ENCODE data around the gene TUBB2A.
A peak's percentile ranks its signal among the peaks of the same experiment; 100 is the strongest.
"Not testable (repeated sequence)": the region's sequence is repeated elsewhere in the genome, so short reads cannot be mapped to it uniquely, and the experiment has no call there.

Gene TUBB2A

DNA sequence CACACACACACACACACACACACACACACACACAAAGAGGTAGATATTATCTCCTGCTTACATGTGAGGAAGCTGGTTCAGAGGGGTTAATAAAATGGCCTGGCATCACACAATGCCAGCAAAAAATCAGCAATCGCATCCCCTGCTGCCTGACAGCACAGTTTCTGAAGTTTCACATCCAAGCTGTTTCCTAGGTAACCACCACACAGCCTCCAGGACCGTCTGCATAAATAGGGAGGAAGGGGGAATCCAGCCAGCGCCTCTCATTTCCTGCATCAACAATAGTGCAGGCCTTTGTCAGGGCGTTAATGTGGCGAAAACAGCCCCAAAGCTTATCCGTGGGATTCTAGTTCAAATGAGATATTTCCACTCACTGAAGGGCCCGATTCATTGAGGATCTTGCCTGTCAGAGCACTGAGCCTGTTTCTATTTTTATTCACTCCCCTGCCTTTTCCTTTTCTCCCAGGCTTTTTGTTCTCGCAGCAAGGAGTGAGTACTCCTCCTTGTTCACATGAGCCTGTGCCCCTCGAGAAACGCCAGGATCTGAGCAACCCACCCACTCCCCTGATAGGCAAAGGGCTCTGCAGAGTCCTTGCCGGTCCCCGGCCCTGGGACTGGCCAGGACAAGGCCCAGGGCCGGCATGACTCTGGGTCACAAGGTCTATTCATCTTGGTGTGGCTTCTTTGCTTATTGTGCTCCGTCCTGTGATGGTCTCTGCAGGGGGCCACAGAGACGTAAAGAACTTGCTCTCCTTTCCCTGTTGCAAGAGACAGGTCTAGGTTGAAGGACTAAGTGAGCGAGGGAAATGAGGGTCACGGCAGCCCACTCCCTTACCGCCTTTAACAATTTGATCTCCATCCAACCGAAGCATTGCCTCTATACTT is 37.4 kb upstream of the TUBB2A start:
- Mint-ChIP-seq H3K27me3 (peaks cover 10 to 21% of the 10 kb centered on the region in 2 donors), H3K27ac (no peak overlapping the region), H3K4me1 (ENCODE audit: low read depth in 2 of 2) (no peaks in the 10 kb centered on the region), H3K9me3 (no peaks in the 10 kb centered on the region), H3K36me3 (ENCODE audit: insufficient read depth) (no peaks in the 10 kb centered on the region), H3K4me3 (no peak overlapping the region)
- ATAC-seq (replicated peaks) (no peak), DNase-seq (no peak)

GRCh38 chr6:3193102-3193849 is 35.9 kb upstream of the TUBB2A start:
- DNase-seq (no peak), ATAC-seq (replicated peaks) (no peak)
- Mint-ChIP-seq H3K9me3 (no peaks in the 10 kb centered on the region), H3K4me3 (no peak overlapping the region), H3K36me3 (ENCODE audit: insufficient read depth) (no peaks in the 10 kb centered on the region), H3K4me1 (ENCODE audit: low read depth in 2 of 2) (no peaks in the 10 kb centered on the region), H3K27me3 (peaks cover 10 to 27% of the 10 kb centered on the region in 2 donors), H3K27ac (no peak overlapping the region)

- Mint-ChIP-seq H3K27ac (no peak overlapping the region), H3K36me3 (ENCODE audit: insufficient read depth) (no peaks in the 10 kb centered on the region), H3K9me3 (no peaks in the 10 kb centered on the region), H3K4me1 (ENCODE audit: low read depth in 2 of 2) (no peaks in the 10 kb centered on the region), H3K27me3 (peaks cover 20 to 49% of the 10 kb centered on the region in 2 donors), H3K4me3 (no peak overlapping the region)
- DNase-seq (no peak), ATAC-seq (replicated peaks) (no peak)
Observed at GRCh38 chr6:3190779-3191178, 33.4 kb upstream of the TUBB2A start.

DNA sequence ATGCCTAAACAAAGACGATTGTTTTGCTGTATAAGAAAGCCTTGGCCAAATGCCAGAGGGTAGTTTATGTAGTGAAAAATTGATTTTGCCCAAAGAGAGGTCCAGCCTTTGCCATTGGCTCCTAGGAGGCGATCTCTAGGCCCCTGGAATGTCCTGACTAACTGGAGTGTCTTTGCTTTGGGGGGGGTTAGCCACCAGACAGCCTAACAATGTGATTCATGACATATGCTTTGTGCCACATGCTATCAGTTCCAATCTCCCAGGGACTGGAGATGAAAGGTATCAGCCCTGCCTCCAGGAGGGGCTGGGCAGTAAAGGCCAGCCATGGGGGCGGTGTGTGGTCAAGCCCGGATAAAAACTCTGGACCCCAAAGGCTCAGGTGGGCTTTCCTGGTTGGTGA is 32.7 kb upstream of the TUBB2A start:
- no peak for DNase-seq
- Mint-ChIP-seq H3K27me3 (peaks cover 25 to 56% of the 10 kb centered on the region in 2 donors), H3K4me3 (no peak overlapping the region), H3K9me3 (no peaks in the 10 kb centered on the region), H3K4me1 (ENCODE audit: low read depth in 2 of 2) (no peaks in the 10 kb centered on the region), H3K36me3 (ENCODE audit: insufficient read depth) (no peaks in the 10 kb centered on the region), H3K27ac (no peak overlapping the region)
- ATAC-seq (replicated peaks) = no peak

GRCh38 chr6:3189192-3189591 is 31.8 kb upstream of the TUBB2A start:
- not testable (repeated sequence) for DNase-seq; H3K4me3 Mint-ChIP-seq; H3K4me1 Mint-ChIP-seq (ENCODE audit: low read depth in 2 of 2); H3K9me3 Mint-ChIP-seq; ATAC-seq (replicated peaks); H3K36me3 Mint-ChIP-seq (ENCODE audit: insufficient read depth)
- Mint-ChIP-seq H3K27me3 (peaks cover 32 to 65% of the 10 kb centered on the region in 2 donors), H3K27ac (peak overlapping the region in 1 of 2 donors; percentile 14)

GRCh38 chr6:3188262-3188661 is 30.9 kb upstream of the TUBB2A start:
- Mint-ChIP-seq H3K36me3 (ENCODE audit: insufficient read depth) (no peaks in the 10 kb centered on the region), H3K27ac (peak overlapping the region in 1 of 2 donors; percentile 14), H3K4me3 (no peak overlapping the region), H3K4me1 (ENCODE audit: low read depth in 2 of 2) (no peaks in the 10 kb centered on the region), H3K9me3 (no peaks in the 10 kb centered on the region), H3K27me3 (peaks cover 32 to 74% of the 10 kb centered on the region in 2 donors)
- ATAC-seq (replicated peaks) (no peak), DNase-seq (no peak)

GRCh38 chr6:3186974-3187382 is 29.6 kb upstream of the TUBB2A start:
- no peaks in the 10 kb centered on the region for H3K4me1 Mint-ChIP-seq (ENCODE audit: low read depth in 2 of 2)

DNA sequence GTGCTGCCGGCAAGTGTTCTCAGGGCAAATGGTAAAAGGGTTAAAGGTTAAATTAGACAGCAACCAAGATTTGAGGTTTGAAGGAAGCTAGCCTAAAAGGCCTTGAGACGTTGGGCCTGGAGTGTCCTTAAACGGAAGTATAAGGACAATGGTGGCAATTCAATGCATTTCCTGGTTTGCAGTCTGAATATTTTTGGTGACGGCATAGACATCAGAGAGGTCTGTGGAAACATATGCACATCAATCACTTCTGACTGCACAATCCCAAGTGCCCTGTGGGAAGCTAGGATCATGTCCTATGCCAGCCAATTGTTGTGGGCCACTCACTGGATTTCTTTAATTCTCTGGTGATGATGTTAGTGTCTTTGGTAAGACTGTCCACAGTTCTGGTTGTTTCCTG is 25.7 kb upstream of the TUBB2A start:
- Mint-ChIP-seq H3K4me1 (ENCODE audit: low read depth in 2 of 2) (no peaks in the 10 kb centered on the region), H3K9me3 (no peaks in the 10 kb centered on the region), H3K36me3 (ENCODE audit: insufficient read depth) (no peaks in the 10 kb centered on the region), H3K27ac (no peak overlapping the region), H3K4me3 (no peak overlapping the region), H3K27me3 (peaks cover 33 to 78% of the 10 kb centered on the region in 2 donors)
- DNase-seq (no peak), ATAC-seq (replicated peaks) (no peak)

More at GRCh38 chr6:3186974-3187382, 29.6 kb upstream of the TUBB2A start:
- H3K4me3 Mint-ChIP-seq = no peak overlapping the region
- H3K36me3 Mint-ChIP-seq (ENCODE audit: insufficient read depth) = no peaks in the 10 kb centered on the region
- ATAC-seq (replicated peaks) = no peak
- no peak overlapping the region for H3K27ac Mint-ChIP-seq
- H3K9me3 Mint-ChIP-seq = no peaks in the 10 kb centered on the region
- DNase-seq = no peak
- peaks cover 31 to 79% of the 10 kb centered on the region in 2 donors for H3K27me3 Mint-ChIP-seq

- Mint-ChIP-seq H3K27me3 (peaks cover 28 to 60% of the 10 kb centered on the region in 2 donors), H3K9me3 (no peaks in the 10 kb centered on the region), H3K36me3 (ENCODE audit: insufficient read depth) (no peaks in the 10 kb centered on the region)
Observed at GRCh38 chr6:3181105-3181504, 23.8 kb upstream of the TUBB2A start.

GRCh38 chr6:3179945-3180344 is 22.6 kb upstream of the TUBB2A start:
- H3K4me1 Mint-ChIP-seq (ENCODE audit: low read depth in 2 of 2); ATAC-seq (replicated peaks); H3K27ac Mint-ChIP-seq; DNase-seq; H3K9me3 Mint-ChIP-seq; H3K36me3 Mint-ChIP-seq (ENCODE audit: insufficient read depth): not testable (repeated sequence)
- H3K4me3 Mint-ChIP-seq = peak overlapping the region; percentile 54 to 73
- H3K27me3 Mint-ChIP-seq = peaks cover 24 to 55% of the 10 kb centered on the region in 2 donors

More at GRCh38 chr6:3181105-3181504, 23.8 kb upstream of the TUBB2A start:
- ATAC-seq (replicated peaks) (no peak), DNase-seq (no peak)
- H3K4me1 Mint-ChIP-seq (ENCODE audit: low read depth in 2 of 2) = no peaks in the 10 kb centered on the region
- no peak overlapping the region for H3K27ac Mint-ChIP-seq
- H3K4me3 Mint-ChIP-seq = no peak overlapping the region

DNA sequence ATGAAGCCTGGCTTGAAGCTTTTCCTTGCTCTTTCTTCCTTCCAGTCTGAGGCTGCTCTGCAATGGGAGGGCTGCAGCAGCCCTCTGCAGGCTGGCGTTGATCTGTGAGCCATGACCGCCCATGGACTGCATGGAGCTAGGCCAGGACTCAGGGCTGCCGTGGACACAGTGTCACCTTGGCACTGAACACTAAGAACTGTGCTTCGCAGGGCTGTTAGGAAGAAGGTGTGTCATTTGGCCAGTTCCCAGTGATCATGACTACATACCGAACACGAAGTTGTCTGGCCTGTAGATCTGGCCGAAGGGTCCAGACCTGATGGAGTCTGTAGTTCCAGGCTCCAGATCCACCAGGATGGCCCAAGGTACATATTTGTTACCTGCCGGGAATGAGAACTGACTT is 21.3 kb upstream of the TUBB2A start:
- DNase-seq; H3K4me3 Mint-ChIP-seq; H3K4me1 Mint-ChIP-seq (ENCODE audit: low read depth in 2 of 2); ATAC-seq (replicated peaks); H3K36me3 Mint-ChIP-seq (ENCODE audit: insufficient read depth); H3K9me3 Mint-ChIP-seq; H3K27ac Mint-ChIP-seq: not testable (repeated sequence)
- peaks cover 17 to 42% of the 10 kb centered on the region in 2 donors for H3K27me3 Mint-ChIP-seq

GRCh38 chr6:3176562-3177355 is 19.4 kb upstream of the TUBB2A start:
- Mint-ChIP-seq H3K4me1 (ENCODE audit: low read depth in 2 of 2) (no peaks in the 10 kb centered on the region), H3K36me3 (ENCODE audit: insufficient read depth) (no peaks in the 10 kb centered on the region), H3K27ac (no peak overlapping the region), H3K27me3 (peaks cover 29 to 33% of the 10 kb centered on the region in 2 donors), H3K4me3 (no peak overlapping the region), H3K9me3 (no peaks in the 10 kb centered on the region)
- DNase-seq = no peak
- ATAC-seq (replicated peaks) = peak; percentile 42

DNA sequence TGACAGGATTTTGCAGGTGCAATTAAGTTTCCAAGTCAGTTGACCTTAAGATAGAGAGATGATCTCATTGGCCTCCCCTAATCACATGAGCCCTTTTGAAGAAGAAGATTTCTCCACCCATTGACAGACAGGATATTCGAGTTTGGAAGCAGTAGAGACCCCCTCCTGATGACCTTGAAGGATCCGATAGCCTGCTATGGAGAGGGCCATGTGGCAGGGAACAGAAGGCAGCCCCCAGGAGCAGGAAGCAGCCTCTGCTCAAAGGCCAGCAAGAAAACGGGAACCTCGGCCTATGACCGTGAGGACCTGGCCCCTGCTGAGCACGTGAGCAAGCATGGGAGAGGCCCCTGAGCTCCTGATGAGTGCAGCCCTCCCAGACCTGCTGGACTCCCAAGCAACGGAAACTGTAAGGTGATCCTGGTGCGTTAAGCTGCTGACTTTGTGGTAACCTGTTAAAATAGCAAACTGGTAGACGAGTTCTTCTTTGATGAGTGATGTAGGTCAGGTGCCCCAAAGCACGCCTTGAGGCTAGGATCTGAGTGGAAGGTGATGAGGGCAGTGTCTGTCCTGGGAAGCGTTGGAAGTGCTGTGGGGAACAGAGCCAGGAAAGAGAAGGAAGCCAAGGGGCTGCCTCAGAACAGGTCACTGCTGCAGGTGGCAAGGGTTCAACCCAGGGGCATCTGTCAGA is 18.5 kb upstream of the TUBB2A start:
- Mint-ChIP-seq H3K9me3 (no peaks in the 10 kb centered on the region), H3K27me3 (peaks cover 28 to 29% of the 10 kb centered on the region in 2 donors), H3K27ac (no peak overlapping the region), H3K36me3 (ENCODE audit: insufficient read depth) (no peaks in the 10 kb centered on the region), H3K4me3 (no peak overlapping the region), H3K4me1 (ENCODE audit: low read depth in 2 of 2) (no peaks in the 10 kb centered on the region)
- DNase-seq (no peak), ATAC-seq (replicated peaks) (no peak)
